ENCODE measurements around the gene C4B. TPM values are rescaled to one million over a fixed set of nuclear protein-coding genes. Genes with fewer than 3 reads are reported as not detected.
A peak's percentile ranks its signal among the peaks of the same experiment; 100 is the strongest.

The C4B gene
- total RNA-seq, 1 donor from 2014 or later = 23.1 TPM

- no peak for TF ChIP-seq POLR2A (IDR thresholded peaks at IDR 0.05)
- no peak for TF ChIP-seq CTCF (IDR thresholded peaks at IDR 0.05)
- TF ChIP-seq POLR2AphosphoS5 (IDR thresholded peaks at IDR 0.05; ENCODE audit: insufficient read depth in 1 of 2, low read depth in 1 of 2) = peak; percentile 76 to 80
- Histone ChIP-seq H3K4me3 (no peak overlapping the region), H3K9me3 (no peaks in the 10 kb centered on the region), H3K27me3 (no peaks in the 10 kb centered on the region), H3K36me3 (peaks cover 0 to 28% of the 10 kb centered on the region in 2 donors), H3K4me1 (peaks cover 50% of the 10 kb centered on the region), H3K27ac (peak overlapping the region; percentile 90)
- DNase-seq (ENCODE audit: extremely low spot score in 2 of 2) = peak in 1 of 2 donors; percentile 98
- intact Hi-C loops (cut with DNase I) = loop anchor here (2.0 kb wide), 1 partner anchor 36 kb away; no protein-coding TSS in a partner anchor
Measured at GRCh38 chr6:32082935-32083334, 68.3 kb downstream of the C4B start.

GRCh38 chr6:32083812-32084768 lies 69.5 kb downstream of the C4B start:
- Histone ChIP-seq H3K27ac (peak overlapping the region; percentile 90), H3K27me3 (no peaks in the 10 kb centered on the region)

GRCh38 chr6:32084780-32085179 lies 70.2 kb downstream of the C4B start:
- intact Hi-C loops (cut with DNase I) = no loop called here
- Histone ChIP-seq H3K4me1 (peaks cover 56% of the 10 kb centered on the region), H3K4me3 (no peak overlapping the region), H3K27ac (peak overlapping the region; percentile 90), H3K36me3 (peaks cover 0 to 9% of the 10 kb centered on the region in 2 donors), H3K9me3 (no peaks in the 10 kb centered on the region), H3K27me3 (no peaks in the 10 kb centered on the region)
- DNase-seq (ENCODE audit: extremely low spot score in 2 of 2) = no peak
- TF ChIP-seq CTCF (IDR thresholded peaks at IDR 0.05) (no peak), POLR2A (IDR thresholded peaks at IDR 0.05) (no peak), POLR2AphosphoS5 (IDR thresholded peaks at IDR 0.05; ENCODE audit: insufficient read depth in 1 of 2, low read depth in 1 of 2) (no peak)

More at GRCh38 chr6:32083812-32084768, 69.5 kb downstream of the C4B start:
- DNase-seq (ENCODE audit: extremely low spot score in 2 of 2) = no peak
- Histone ChIP-seq H3K4me3 (no peak overlapping the region), H3K4me1 (peaks cover 56% of the 10 kb centered on the region), H3K36me3 (peaks cover 0 to 16% of the 10 kb centered on the region in 2 donors), H3K9me3 (no peaks in the 10 kb centered on the region)
- TF ChIP-seq POLR2A (IDR thresholded peaks at IDR 0.05) (no peak), POLR2AphosphoS5 (IDR thresholded peaks at IDR 0.05; ENCODE audit: insufficient read depth in 1 of 2, low read depth in 1 of 2) (no peak), CTCF (IDR thresholded peaks at IDR 0.05) (no peak)
- intact Hi-C loops (cut with DNase I) = loop anchor here (2.0 kb wide), 1 partner anchor 37 kb away; no protein-coding TSS in a partner anchor

Small RNA genes lying within 50 kb of the gene (small RNA-seq; reads per million reads assigned to genes)
- not detected for gene RNA5SP206

Other genes starting within 250 kb of the C4B start
- 0.74 TPM for gene VWA7, start 237.5 kb upstream of the C4B start, total RNA-seq
- gene VARS1, start 219.0 kb upstream of the C4B start, total RNA-seq = 39.8 TPM
- 51.6 TPM for gene LSM2, start 207.8 kb upstream of the C4B start, total RNA-seq
- gene HSPA1L, start 199.5 kb upstream of the C4B start, total RNA-seq = 0.98 TPM
- gene HSPA1A, start 199.3 kb upstream of the C4B start, total RNA-seq = 345 TPM
- 466 TPM for gene HSPA1B, start 187.1 kb upstream of the C4B start, total RNA-seq
- gene NEU1, start 152.0 kb upstream of the C4B start, total RNA-seq = 26.0 TPM
- gene SLC44A4, start 135.8 kb upstream of the C4B start, total RNA-seq = 5.9 TPM
- 45.2 TPM for gene EHMT2, start 117.1 kb upstream of the C4B start, total RNA-seq
- 1.7 TPM for gene ZBTB12, start 112.7 kb upstream of the C4B start, total RNA-seq
- gene C2, start 87.1 kb upstream of the C4B start, total RNA-seq = 2.9 TPM
- gene CFB, start 68.7 kb upstream of the C4B start, total RNA-seq = 9.6 TPM
- 100 TPM for gene NELFE, start 55.8 kb upstream of the C4B start, total RNA-seq
- 35.4 TPM for gene SKIC2, start 55.6 kb upstream of the C4B start, total RNA-seq
- gene DXO, start 42.7 kb upstream of the C4B start, total RNA-seq = 15.5 TPM
- 31.4 TPM for gene C4A, start 32.7 kb upstream of the C4B start, total RNA-seq
- gene CYP21A2, start 23.6 kb downstream of the C4B start, total RNA-seq = 9.3 TPM
- 207 TPM for gene TNXB, start 94.5 kb downstream of the C4B start, total RNA-seq
- gene ATF6B, start 113.5 kb downstream of the C4B start, total RNA-seq = 76.6 TPM
- 2.7 TPM for gene FKBPL, start 115.5 kb downstream of the C4B start, total RNA-seq
- 8.8 TPM for gene PRRT1, start 137.1 kb downstream of the C4B start, total RNA-seq
- gene PPT2, start 139.3 kb downstream of the C4B start, total RNA-seq = 31.9 TPM
- gene EGFL8, start 149.8 kb downstream of the C4B start, total RNA-seq = 13.3 TPM
- gene AGPAT1, start 161.3 kb downstream of the C4B start, total RNA-seq = 35.1 TPM
- gene RNF5, start 163.6 kb downstream of the C4B start, total RNA-seq = 48.4 TPM
- gene AGER, start 169.5 kb downstream of the C4B start, total RNA-seq = 8.1 TPM
- gene PBX2, start 175.4 kb downstream of the C4B start, total RNA-seq = 49.4 TPM
- 16.2 TPM for gene GPSM3, start 177.8 kb downstream of the C4B start, total RNA-seq
- gene NOTCH4, start 209.3 kb downstream of the C4B start, total RNA-seq = 18.2 TPM

Measured in vagina (tissue), 2 donors.